HUDEP-2 (cell line): Measurements from ENCODE around the gene ATOH8.
A peak's percentile ranks its signal among the peaks of the same experiment; 100 is the strongest.

ENCODE experiments used
- DNase-seq, 76 experiments: peaks; one replicate each; lab custom pipeline; 2025; ENCODE audit not compliant: unreplicated experiment in 76 of 76; lab: John Stamatoyannopoulos, UW

The ATOH8 gene

GRCh38 chr2:85718009-85718391, 35.8 kb upstream of the ATOH8 start:
- no peak for DNase-seq

GRCh38 chr2:85718885-85719492, 34.8 kb upstream of the ATOH8 start:
- DNase-seq: no peak

- DNase-seq: no peak
Observed at GRCh38 chr2:85719609-85720240, 34.1 kb upstream of the ATOH8 start.

- no peak for DNase-seq
Observed at GRCh38 chr2:85720533-85720932, 33.3 kb upstream of the ATOH8 start.

GRCh38 chr2:85721641-85722040, 32.1 kb upstream of the ATOH8 start:
- DNase-seq: no peak

GRCh38 chr2:85722519-85722918, 31.3 kb upstream of the ATOH8 start:
- no peak for DNase-seq

- no peak for DNase-seq
Observed at GRCh38 chr2:85723707-85724360, 30.0 kb upstream of the ATOH8 start.

GRCh38 chr2:85724731-85725181, 29.0 kb upstream of the ATOH8 start:
- no peak for DNase-seq

- DNase-seq: no peak
Observed at GRCh38 chr2:85725451-85725850, 28.3 kb upstream of the ATOH8 start.

- DNase-seq: no peak
Observed at GRCh38 chr2:85727798-85728197, 26.0 kb upstream of the ATOH8 start.

GRCh38 chr2:85728342-85728741, 25.4 kb upstream of the ATOH8 start:
- no peak for DNase-seq

- peak in 53 of 76 experiments; percentile 6 to 74 (median 37) for DNase-seq
Observed at GRCh38 chr2:85728883-85729824, 24.6 kb upstream of the ATOH8 start.

GRCh38 chr2:85729825-85730510, 23.8 kb upstream of the ATOH8 start:
- DNase-seq: no peak

GRCh38 chr2:85730686-85731230, 23.0 kb upstream of the ATOH8 start:
- no peak for DNase-seq

- DNase-seq: no peak
Observed at GRCh38 chr2:85731606-85732005, 22.2 kb upstream of the ATOH8 start.

- no peak for DNase-seq
Observed at GRCh38 chr2:85732467-85733120, 21.2 kb upstream of the ATOH8 start.

- DNase-seq: no peak
Observed at GRCh38 chr2:85733121-85733960, 20.4 kb upstream of the ATOH8 start.

GRCh38 chr2:85734015-85734414, 19.8 kb upstream of the ATOH8 start:
- no peak for DNase-seq
